Fibroblast of mammary gland (primary cell): ENCODE measurements around the gene GLRX.

Experiments
- DNase-seq: peaks from one replicate; pipeline ENCODE4 v3.0.0-alpha.2; 2010; ENCODE audit warnings: low read depth
- H3K4me3 ChIP-seq: 2 replicates; pipeline ENCODE4 v1.5.1; 2011; ENCODE audit warnings: low read depth, mild to moderate bottlenecking, low read length, moderate library complexity; ENCODE audit not compliant: control insufficient read depth
- CTCF ChIP-seq: conservative IDR thresholded peaks from 2 replicates; pipeline ENCODE4 v1.5.1; 2011; ENCODE audit warnings: low read depth, low read length, inconsistent platforms; ENCODE audit not compliant: control insufficient read depth, insufficient read depth

The GLRX gene

GRCh38 chr5:95808013-95808685 is 14.4 kb downstream of the GLRX start:
- H3K4me3 ChIP-seq: no peak overlapping the region
- no peak for DNase-seq
- TF ChIP-seq CTCF: no peak

GRCh38 chr5:95806687-95807086 is 15.8 kb downstream of the GLRX start:
- no peak for TF ChIP-seq CTCF
- DNase-seq: no peak
- H3K4me3 ChIP-seq: no peak overlapping the region

- DNase-seq: no peak
- no peak for TF ChIP-seq CTCF
- no peak overlapping the region for H3K4me3 ChIP-seq
Measured at GRCh38 chr5:95804736-95805539, 17.6 kb downstream of the GLRX start.

GRCh38 chr5:95803271-95804148 is 19.0 kb downstream of the GLRX start:
- no peak overlapping the region for H3K4me3 ChIP-seq
- TF ChIP-seq CTCF: no peak
- DNase-seq: no peak

GRCh38 chr5:95801961-95802360 is 20.6 kb downstream of the GLRX start:
- no peak for DNase-seq
- TF ChIP-seq CTCF: no peak
- no peak overlapping the region for H3K4me3 ChIP-seq

GRCh38 chr5:95801532-95801931 is 21.0 kb downstream of the GLRX start:
- no peak for DNase-seq

More at GRCh38 chr5:95801532-95801931, 21.0 kb downstream of the GLRX start:
- no peak for TF ChIP-seq CTCF
- H3K4me3 ChIP-seq: no peak overlapping the region
